GM19239 (cell line): Measurements from ENCODE around the gene HOXB7.

Experiments used
- DNase-seq: peaks from one replicate; pipeline ENCODE4 v3.0.0; 2011; ENCODE audit warnings: low spot score; ENCODE audit not compliant: insufficient read length
- FAIRE-seq: peaks from 2 replicates; lab custom pipeline; 2011; peaks lifted over from hg19 to GRCh38; lab: Jason Lieb, UNC

The HOXB7 gene

GRCh38 chr17:48624544-48625494, 14.0 kb upstream of the HOXB7 start:
- FAIRE-seq (no peak), DNase-seq (no peak)

- DNase-seq (no peak), FAIRE-seq (no peak)
These were observed 13.3 kb upstream of the HOXB7 start for GRCh38 chr17:48624118-48624517.

GRCh38 chr17:48623583-48623982, 12.8 kb upstream of the HOXB7 start:
- FAIRE-seq, result no peak
- DNase-seq, result no peak

GRCh38 chr17:48622857-48623256, 12.0 kb upstream of the HOXB7 start:
- DNase-seq (no peak), FAIRE-seq (no peak)

- DNase-seq (no peak), FAIRE-seq (no peak)
These were observed 10.9 kb upstream of the HOXB7 start for GRCh38 chr17:48621410-48622392.

GRCh38 chr17:48620461-48621139, 9.8 kb upstream of the HOXB7 start:
- no peak for DNase-seq
- no peak for FAIRE-seq

GRCh38 chr17:48619826-48620449, 9.1 kb upstream of the HOXB7 start:
- FAIRE-seq (no peak), DNase-seq (no peak)

GRCh38 chr17:48618256-48618896, 7.6 kb upstream of the HOXB7 start:
- DNase-seq (peak; percentile 95), FAIRE-seq (peak; percentile 89)

GRCh38 chr17:48617471-48618255, 6.8 kb upstream of the HOXB7 start:
- FAIRE-seq (no peak), DNase-seq (no peak)

GRCh38 chr17:48616717-48617470, 6.1 kb upstream of the HOXB7 start:
- DNase-seq (no peak), FAIRE-seq (no peak)

GRCh38 chr17:48615963-48616716, 5.3 kb upstream of the HOXB7 start:
- DNase-seq (no peak), FAIRE-seq (no peak)

GRCh38 chr17:48615047-48615962, 4.5 kb upstream of the HOXB7 start, which contains the start of gene HOXB8:
TSS of gene HOXB8 (minus strand) at chr17:48615292. CDS start at chr17:48614704, 588 bp downstream.
- DNase-seq (no peak), FAIRE-seq (peak; percentile 53)

GRCh38 chr17:48613862-48614694, 3.3 kb upstream of the HOXB7 start:
- no peak for DNase-seq
- FAIRE-seq, result peak; percentile 37

- DNase-seq (peak; percentile 74), FAIRE-seq (peak; percentile 88)
These were observed 2.3 kb upstream of the HOXB7 start for GRCh38 chr17:48612854-48613691.
